MM.1S (cell line): ENCODE results near the gene RDH13.

ENCODE experiments used
- CTCF ChIP-seq: fragments of 300-600 bp; sonication (generic); IDR thresholded peaks from 2 replicates; pipeline ENCODE4 v1.5.1; 2016; ENCODE audit warnings: antibody characterized with exemption, low read length, mixed read lengths
- EZH2 ChIP-seq: fragments of 300-600 bp; sonication (generic); optimal IDR thresholded peaks from 2 replicates; pipeline ENCODE3; 2017; ENCODE audit warnings: low read depth, mild to moderate bottlenecking, antibody characterized with exemption, low read length, mixed read lengths
- EZH2phosphoT487 ChIP-seq: fragments of 300-600 bp; sonication (generic); IDR thresholded peaks from 2 replicates; pipeline ENCODE4 v1.6.1; 2018; ENCODE audit warnings: antibody characterized with exemption, low read length

DNA sequence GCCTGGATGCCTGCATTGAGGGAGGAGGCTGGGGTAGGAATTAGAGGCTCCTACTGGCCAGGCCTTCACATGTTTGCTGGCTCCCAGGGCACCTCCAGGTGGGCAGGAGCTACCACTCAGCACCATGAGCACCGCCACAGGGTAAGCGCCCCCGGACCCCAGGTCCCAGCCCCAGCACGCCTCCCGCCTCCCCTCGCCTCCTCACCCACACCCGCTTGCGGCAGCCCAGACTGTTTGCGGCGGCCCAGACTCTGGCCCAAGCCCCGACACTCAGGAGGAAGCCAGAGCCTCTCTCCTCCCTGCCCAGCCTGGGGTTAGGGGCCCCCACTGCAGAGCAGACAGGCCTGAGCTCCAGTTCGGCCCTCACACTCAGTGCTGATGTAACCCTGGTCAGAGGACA is 13.4 kb upstream of the RDH13 start:
- TF ChIP-seq CTCF (no peak), EZH2 (no peak), EZH2phosphoT487 (no peak)
